ENCODE measurements around the gene AUH. TPM values are rescaled to one million over a fixed set of nuclear protein-coding genes. Genes with fewer than 3 reads are reported as not detected.

AUH gene
- total and polyA plus RNA-seq, 12 donors, result 16.3 to 56.3 (median 44.2) TPM

GRCh38 chr9:91247278-91247677 lies 114.4 kb downstream of the AUH start:
- Histone ChIP-seq H3K27me3 (no peaks in the 10 kb centered on the region), H3K4me1 (peaks cover 0 to 38% (median 19%) of the 10 kb centered on the region in 9 donors), H3K36me3 (peaks cover 0 to 5% (median 0%) of the 10 kb centered on the region in 9 donors), H3K4me3 (no peak overlapping the region), H3K9me3 (no peaks in the 10 kb centered on the region), H3K27ac (peak overlapping the region in 1 of 10 donors; percentile 21)
- 93 to 100% methylated on average over 2 of the region's 2 CpGs for WGBS, 2 donors
- DNase-seq (no peak), ATAC-seq (peak in 1 of 8 donors; percentile 10)
- intact Hi-C loops (cut with DNase I), result no loop called here
- TF ChIP-seq CTCF (IDR thresholded peaks at IDR 0.05), result no peak

- Histone ChIP-seq H3K27ac (peak overlapping the region in 1 of 10 donors; percentile 21), H3K27me3 (no peaks in the 10 kb centered on the region), H3K36me3 (peaks cover 0 to 5% (median 0%) of the 10 kb centered on the region in 9 donors), H3K4me1 (peaks cover 0 to 39% (median 19%) of the 10 kb centered on the region in 9 donors), H3K4me3 (no peak overlapping the region), H3K9me3 (no peaks in the 10 kb centered on the region)
- intact Hi-C loops (cut with DNase I), result no loop called here
- TF ChIP-seq CTCF (IDR thresholded peaks at IDR 0.05), result no peak
- DNase-seq (no peak), ATAC-seq (peak in 6 of 8 donors; percentile 14 to 57 (median 35))
- 54 to 57% methylated on average over 5 of the region's 5 CpGs for WGBS, 2 donors
Observed at GRCh38 chr9:91246846-91247245, 114.9 kb downstream of the AUH start.

- peaks cover 0 to 39% (median 19%) of the 10 kb centered on the region in 9 donors for H3K4me1 ChIP-seq
- peak overlapping the region in 1 of 10 donors; percentile 28 for H3K27ac ChIP-seq
- H3K9me3 ChIP-seq, result no peaks in the 10 kb centered on the region
- no peaks in the 10 kb centered on the region for H3K27me3 ChIP-seq
- WGBS, 2 donors, result 69% methylated on average over 8 of the region's 8 CpGs
- no peak for DNase-seq
- no peak for TF ChIP-seq CTCF (IDR thresholded peaks at IDR 0.05)
- peak in 3 of 8 donors; percentile 20 to 41 (median 27) for ATAC-seq
- intact Hi-C loops (cut with DNase I), result no loop called here
- H3K36me3 ChIP-seq, result peaks cover 0 to 5% (median 0%) of the 10 kb centered on the region in 9 donors
- H3K4me3 ChIP-seq, result no peak overlapping the region
Observed at GRCh38 chr9:91245431-91246313, 116.0 kb downstream of the AUH start.

DNA sequence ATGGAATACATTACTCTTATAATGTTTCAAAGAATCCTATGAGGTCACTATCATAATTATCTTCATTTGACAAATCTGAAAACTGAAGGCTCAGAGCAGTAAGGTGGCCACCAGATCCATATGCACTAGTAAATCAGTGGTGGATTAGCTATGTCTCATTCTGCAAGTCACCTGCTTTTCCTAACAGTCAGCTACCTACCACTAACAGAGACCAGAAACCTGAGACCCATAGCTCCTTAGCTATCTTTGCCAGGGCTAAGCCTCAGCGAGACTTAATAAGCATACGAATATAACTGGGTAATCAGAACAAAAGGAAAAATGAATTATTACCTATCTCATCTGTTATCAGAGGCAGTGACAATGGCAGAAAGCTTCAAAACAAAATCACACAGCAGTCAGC lies 118.7 kb downstream of the AUH start:
- Histone ChIP-seq H3K9me3 (no peaks in the 10 kb centered on the region), H3K27ac (no peak overlapping the region), H3K36me3 (peaks cover 0 to 5% (median 0%) of the 10 kb centered on the region in 9 donors), H3K4me1 (peaks cover 0 to 27% (median 19%) of the 10 kb centered on the region in 9 donors), H3K27me3 (no peaks in the 10 kb centered on the region), H3K4me3 (no peak overlapping the region)
- DNase-seq (no peak), ATAC-seq (no peak)
- no peak for TF ChIP-seq CTCF (IDR thresholded peaks at IDR 0.05)
- WGBS, 2 donors, result 95 to 97% methylated on average over 2 of the region's 2 CpGs
- intact Hi-C loops (cut with DNase I), result no loop called here

Measured in heart right ventricle (tissue), 16 donors.